ENCODE measurements around the gene RABGAP1L. TPM values are rescaled to one million over a fixed set of nuclear protein-coding genes. Genes with fewer than 3 reads are reported as not detected.
"Not testable (repeated sequence)": the region's sequence is repeated elsewhere in the genome, so short reads cannot be mapped to it uniquely, and the experiment has no call there.

The RABGAP1L gene
- total RNA-seq, 4 donors from 2014 or later, result 31.2 to 115 (median 62.5) TPM

DNA sequence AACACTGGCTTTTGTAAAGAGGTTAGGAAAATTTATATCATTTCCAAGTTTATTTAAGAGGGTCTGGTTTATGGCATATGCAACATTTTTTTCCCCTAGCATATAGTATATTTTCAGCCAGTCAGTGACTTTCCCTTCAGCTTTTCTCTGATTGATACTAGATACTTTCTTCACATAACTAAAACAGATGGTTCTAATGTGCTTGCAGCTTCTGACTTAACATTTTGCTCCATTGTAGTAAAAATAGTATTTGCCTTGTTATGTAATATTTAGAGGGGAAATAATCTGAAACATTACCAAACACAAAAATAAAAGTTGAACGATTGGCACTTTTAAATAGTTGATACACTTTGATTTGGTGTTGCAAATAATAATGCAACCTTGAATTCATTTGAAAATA lies 480.1 kb downstream of the RABGAP1L start:
- no peak for TF ChIP-seq CTCF (IDR thresholded peaks at IDR 0.05)

DNA sequence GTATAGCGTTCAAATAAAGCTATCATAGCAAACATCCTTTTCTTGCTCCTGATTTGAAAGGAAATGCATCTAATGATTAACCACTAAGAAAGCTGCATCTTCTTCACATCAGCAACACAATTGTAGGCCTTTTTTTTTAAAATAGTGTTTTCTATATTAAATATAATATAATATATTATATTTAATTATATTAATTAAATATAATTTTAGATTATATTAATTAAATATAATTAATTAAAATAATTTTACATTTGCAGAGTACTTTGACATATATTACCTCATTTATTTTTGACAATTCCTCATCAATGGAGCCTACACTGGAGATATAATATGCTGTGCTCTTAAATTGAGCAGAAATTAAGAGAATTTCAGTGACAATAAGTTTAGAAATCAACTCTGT lies 481.5 kb downstream of the RABGAP1L start:
- H3K27ac ChIP-seq, result no peak overlapping the region
- TF ChIP-seq CTCF (IDR thresholded peaks at IDR 0.05), result no peak
- TF ChIP-seq POLR2A (IDR thresholded peaks at IDR 0.05), result no peak
- TF ChIP-seq POLR2AphosphoS5 (IDR thresholded peaks at IDR 0.05), result no peak
- TF ChIP-seq EP300 (IDR thresholded peaks at IDR 0.05), result no peak
- H3K9me3 ChIP-seq, result no peaks in the 10 kb centered on the region
- no peaks in the 10 kb centered on the region for H3K4me1 ChIP-seq
- H3K4me3 ChIP-seq, result no peak overlapping the region
- ATAC-seq, result no peak
- peaks cover 0 to 14% of the 10 kb centered on the region in 2 donors for H3K36me3 ChIP-seq
- 89 to 100% methylated on average over 1 of the region's 1 CpG for WGBS, 2 donors (ENCODE audit: low coverage in 1 of 2)
- H3K27me3 ChIP-seq, result no peaks in the 10 kb centered on the region

More for the DNA sequence above, 480.1 kb downstream of the RABGAP1L start:
- Histone ChIP-seq H3K27ac (no peak overlapping the region), H3K4me1 (no peaks in the 10 kb centered on the region), H3K27me3 (no peaks in the 10 kb centered on the region), H3K4me3 (no peak overlapping the region), H3K9me3 (no peaks in the 10 kb centered on the region), H3K36me3 (peaks cover 0 to 14% of the 10 kb centered on the region in 2 donors)
- no peak for ATAC-seq
- 70 to 83% methylated on average over 1 of the region's 1 CpG for WGBS, 2 donors (ENCODE audit: low coverage in 1 of 2)

GRCh38 chr1:174642393-174642792 lies 483.1 kb downstream of the RABGAP1L start:
- no peaks in the 10 kb centered on the region for H3K9me3 ChIP-seq
- no peaks in the 10 kb centered on the region for H3K4me1 ChIP-seq
- no peak overlapping the region for H3K4me3 ChIP-seq
- no peak for TF ChIP-seq POLR2A (IDR thresholded peaks at IDR 0.05)
- no peak for TF ChIP-seq EP300 (IDR thresholded peaks at IDR 0.05)
- no peak for TF ChIP-seq CTCF (IDR thresholded peaks at IDR 0.05)
- no peak for TF ChIP-seq POLR2AphosphoS5 (IDR thresholded peaks at IDR 0.05)
- no peak for ATAC-seq
- no peaks in the 10 kb centered on the region for H3K27me3 ChIP-seq
- H3K36me3 ChIP-seq, result peaks cover 0 to 9% of the 10 kb centered on the region in 2 donors
- H3K27ac ChIP-seq, result no peak overlapping the region

DNA sequence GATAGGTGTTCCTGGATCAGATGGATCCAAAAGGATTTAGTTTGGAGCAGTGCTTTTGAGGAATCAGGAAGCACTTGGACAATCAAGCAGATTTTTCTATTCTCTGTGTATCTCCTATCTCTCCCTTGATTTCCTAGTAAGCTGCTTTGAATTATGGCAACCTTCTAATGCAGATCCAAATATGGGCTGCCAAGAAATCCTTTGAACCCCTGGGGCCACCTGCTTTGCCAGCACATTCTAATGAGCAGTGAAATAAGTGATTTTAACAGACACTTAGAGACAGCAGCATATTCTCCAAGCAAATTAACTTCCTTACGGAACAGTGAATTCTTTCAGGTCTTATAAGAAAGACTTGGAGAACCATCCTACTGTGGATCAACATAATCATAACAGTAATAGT lies 483.9 kb downstream of the RABGAP1L start:
- peaks cover 0 to under 1% of the 10 kb centered on the region in 2 donors for H3K36me3 ChIP-seq
- H3K27me3 ChIP-seq, result no peaks in the 10 kb centered on the region
- 100% methylated on average over 1 of the region's 1 CpG for whole genome bisulfite sequencing, 2 donors (ENCODE audit: low coverage in 1 of 2)
- no peak for ATAC-seq
- H3K9me3 ChIP-seq, result no peaks in the 10 kb centered on the region
- no peak overlapping the region for H3K27ac ChIP-seq
- H3K4me3 ChIP-seq, result no peak overlapping the region
- TF ChIP-seq CTCF (IDR thresholded peaks at IDR 0.05), result no peak
- H3K4me1 ChIP-seq, result no peaks in the 10 kb centered on the region

GRCh38 chr1:174649572-174649971 lies 490.3 kb downstream of the RABGAP1L start:
- not testable (repeated sequence) for H3K36me3 ChIP-seq, H3K9me3 ChIP-seq, H3K4me1 ChIP-seq, H3K27ac ChIP-seq, H3K4me3 ChIP-seq, H3K27me3 ChIP-seq, ATAC-seq
- 80% methylated on average over 2 of the region's 2 CpGs; no CpG with 5 or more reads in 1 of the 2 donors for WGBS, 2 donors (ENCODE audit: low coverage in 1 of 2)

Measured in gastroesophageal sphincter (tissue), 4 donors.